Esophagus muscularis mucosa (tissue), 4 donors: Measurements from ENCODE around the gene MRPS18B.

Experiments used
- CTCF ChIP-seq, 3 experiments: fragments of 200-600 bp in 2 of 3; fragments of 450-650 bp in 1 of 3; sonication (generic) in 2 of 3; IDR thresholded peaks; one replicate each; pipeline ENCODE4 v1.5.1; 2017 to 2019; ENCODE audit warnings: antibody characterized with exemption in 3 of 3, mild to moderate bottlenecking in 2 of 3, moderate library complexity in 1 of 3
- EP300 ChIP-seq: sonication (generic); formaldehyde crosslinking; IDR thresholded peaks from one replicate; pipeline ENCODE4 v1.6.1; 2017; ENCODE audit warnings: antibody characterized with exemption
- POLR2A ChIP-seq: fragments of 450-650 bp; IDR thresholded peaks from one replicate; pipeline ENCODE4 v1.6.1; 2017; ENCODE audit warnings: antibody characterized with exemption, moderate library complexity, mild to moderate bottlenecking, low read depth
- POLR2AphosphoS5 ChIP-seq, 2 donors: sonication (generic); formaldehyde crosslinking; IDR thresholded peaks; one replicate each; pipeline ENCODE4 v1.6.1; 2017; ENCODE audit warnings: antibody characterized with exemption in 2 of 2

- TF ChIP-seq CTCF (IDR thresholded peaks at IDR 0.05) = no peak
- no peak for TF ChIP-seq POLR2A
- no peak for TF ChIP-seq EP300
- no peak for TF ChIP-seq POLR2AphosphoS5 (IDR thresholded peaks at IDR 0.05)
These were observed 26.6 kb upstream of the MRPS18B start for GRCh38 chr6:30591008-30591407.
